H9 (cell line): ENCODE measurements around the gene RAG1. TPM values are rescaled to one million over a fixed set of nuclear protein-coding genes. Genes with fewer than 3 reads are reported as not detected.

ENCODE experiments used
- DNase-seq: peaks from one replicate; pipeline ENCODE4 v3.0.0-alpha.2; 2017
- H2AFZ ChIP-seq: one replicate; pipeline ENCODE4 v1.6.1; 2013; ENCODE audit warnings: mild to moderate bottlenecking, low read length, control low read depth, moderate library complexity
- H2AK5ac ChIP-seq: 2 replicates; pipeline ENCODE4 v1.6.1; 2013; ENCODE audit warnings: low read length, control low read depth, mixed read lengths; ENCODE audit not compliant: insufficient read length
- H2BK120ac ChIP-seq: one replicate; pipeline ENCODE4 v1.6.1; 2013; ENCODE audit warnings: low read depth, mild to moderate bottlenecking, low read length, control low read depth, inconsistent platforms; ENCODE audit not compliant: poor library complexity, severe bottlenecking
- H2BK12ac ChIP-seq: 2 replicates; pipeline ENCODE4 v1.6.1; 2013; ENCODE audit warnings: low read length, control low read depth, mixed read lengths, low read depth; ENCODE audit not compliant: insufficient read length
- H2BK15ac ChIP-seq: 2 replicates; pipeline ENCODE4 v1.6.1; 2013; ENCODE audit warnings: low read depth, low read length, control low read depth
- H2BK20ac ChIP-seq: one replicate; pipeline ENCODE4 v1.6.1; 2013; ENCODE audit warnings: low read depth, mild to moderate bottlenecking, low read length, control low read depth, inconsistent platforms; ENCODE audit not compliant: poor library complexity, severe bottlenecking
- H2BK5ac ChIP-seq: 2 replicates; pipeline ENCODE4 v1.6.1; 2013; ENCODE audit warnings: low read length, control low read depth, mixed read lengths; ENCODE audit not compliant: insufficient read length
- H3K14ac ChIP-seq: 2 replicates; pipeline ENCODE4 v1.6.1; 2013; ENCODE audit warnings: low read length, control low read depth; ENCODE audit not compliant: insufficient read depth
- H3K18ac ChIP-seq: 2 replicates; pipeline ENCODE4 v1.6.1; 2013; ENCODE audit warnings: low read depth, mild to moderate bottlenecking, mixed read lengths, low read length, control low read depth; ENCODE audit not compliant: insufficient read length
- H3K23ac ChIP-seq: 2 replicates; pipeline ENCODE4 v1.6.1; 2013; ENCODE audit warnings: low read length, control low read depth, mixed read lengths, low read depth; ENCODE audit not compliant: insufficient read length
- H3K23me2 ChIP-seq: 2 replicates; pipeline ENCODE4 v1.6.1; 2013; ENCODE audit warnings: low read depth, mild to moderate bottlenecking, mixed read lengths, low read length, control low read depth; ENCODE audit not compliant: insufficient read length, poor library complexity, severe bottlenecking
- H3K27ac ChIP-seq: 2 replicates; pipeline ENCODE4 v1.5.1; 2013; ENCODE audit warnings: low read length, control low read depth, mixed read lengths, low read depth; ENCODE audit not compliant: insufficient read length
- H3K27me3 ChIP-seq: 2 replicates; pipeline ENCODE4 v1.6.1; 2013; ENCODE audit warnings: low read length, control low read depth, inconsistent platforms; ENCODE audit not compliant: insufficient read depth
- H3K4ac ChIP-seq: 2 replicates; pipeline ENCODE4 v1.6.1; 2013; ENCODE audit warnings: low read depth, mild to moderate bottlenecking, control low read depth, inconsistent platforms, low read length, moderate library complexity
- H3K4me1 ChIP-seq: 2 replicates; pipeline ENCODE4 v1.6.1; 2013; ENCODE audit warnings: low read length, control low read depth, inconsistent platforms; ENCODE audit not compliant: insufficient read depth
- H3K4me2 ChIP-seq: 2 replicates; pipeline ENCODE4 v1.6.1; 2013; ENCODE audit warnings: low read length, control low read depth, mixed read lengths; ENCODE audit not compliant: insufficient read length, insufficient read depth
- H3K56ac ChIP-seq: 2 replicates; pipeline ENCODE4 v1.6.1; 2013; ENCODE audit warnings: low read depth, mild to moderate bottlenecking, mixed read lengths, low read length, control low read depth; ENCODE audit not compliant: insufficient read length
- H3K79me1 ChIP-seq: 2 replicates; pipeline ENCODE4 v1.6.1; 2013; ENCODE audit warnings: low read depth, mild to moderate bottlenecking, moderate library complexity, low read length, control low read depth, inconsistent platforms; ENCODE audit not compliant: insufficient read depth, poor library complexity, severe bottlenecking
- H3K79me2 ChIP-seq: 2 replicates; pipeline ENCODE4 v1.6.1; 2013; ENCODE audit warnings: low read length, control low read depth, inconsistent platforms; ENCODE audit not compliant: insufficient read depth
- H3K9ac ChIP-seq: 2 replicates; pipeline ENCODE4 v1.6.1; 2013; ENCODE audit warnings: low read length, control low read depth, mixed read lengths; ENCODE audit not compliant: insufficient read length; ENCODE audit errors: extremely low read depth
- H3K9me3 ChIP-seq: one replicate; pipeline ENCODE4 v1.6.1; 2013; ENCODE audit warnings: low read depth, low read length, inconsistent platforms; ENCODE audit not compliant: control insufficient read depth
- H3T11ph ChIP-seq: one replicate; pipeline ENCODE4 v1.6.1; 2013; ENCODE audit warnings: mild to moderate bottlenecking, low read length, control low read depth, inconsistent platforms
- H4K20me1 ChIP-seq: one replicate; pipeline ENCODE4 v1.6.1; 2013; ENCODE audit not compliant: control insufficient read depth, insufficient read length, insufficient read depth
- H4K5ac ChIP-seq: 2 replicates; pipeline ENCODE4 v1.6.1; 2013; ENCODE audit warnings: low read depth, mild to moderate bottlenecking, mixed read lengths, low read length, control low read depth; ENCODE audit not compliant: insufficient read length
- H4K8ac ChIP-seq: replicated peaks from 2 replicates; pipeline ENCODE4 v1.6.1; 2013; ENCODE audit warnings: low read length, control low read depth, mixed read lengths, low read depth; ENCODE audit not compliant: insufficient read length
- H4K91ac ChIP-seq: 2 replicates; pipeline ENCODE4 v1.6.1; 2013; ENCODE audit warnings: low read depth, mild to moderate bottlenecking, moderate library complexity, mixed read lengths, low read length, control low read depth; ENCODE audit not compliant: insufficient read length
- H3K27ac Mint-ChIP-seq, 3 experiments: 2 replicates in 2 of 3; 3 replicates in 1 of 3; pipeline ENCODE4 v1.8.0; 2020 to 2021; ENCODE audit warnings: mixed read lengths in 3 of 3, mild to moderate bottlenecking in 1 of 3, moderate library complexity in 1 of 3
- H3K27me3 Mint-ChIP-seq: 2 replicates; pipeline ENCODE4 v1.8.0; 2021; ENCODE audit warnings: low read depth, mild to moderate bottlenecking, moderate library complexity, mixed read lengths
- H3K36me3 Mint-ChIP-seq, 3 experiments: 2 replicates in 2 of 3; 3 replicates in 1 of 3; pipeline ENCODE4 v1.8.0; 2020 to 2021; ENCODE audit warnings: low read depth in 3 of 3, mixed read lengths in 3 of 3; ENCODE audit not compliant: insufficient read depth in 1 of 3
- H3K4me1 Mint-ChIP-seq, 2 experiments: 2 replicates each; pipeline ENCODE4 v1.8.0; 2020; ENCODE audit warnings: mixed read lengths in 2 of 2
- H3K4me3 Mint-ChIP-seq, 2 experiments: 2 replicates in 1 of 2; 3 replicates in 1 of 2; pipeline ENCODE4 v1.8.0; 2020 to 2021; ENCODE audit warnings: mild to moderate bottlenecking in 2 of 2, mixed read lengths in 2 of 2, moderate library complexity in 1 of 2
- H3K9me3 Mint-ChIP-seq, 2 experiments: 2 replicates in 1 of 2; 3 replicates in 1 of 2; pipeline ENCODE4 v1.8.0; 2020; ENCODE audit warnings: mild to moderate bottlenecking in 2 of 2, mixed read lengths in 2 of 2, moderate library complexity in 1 of 2
- total RNA-seq: library from RNA; stranded (reverse); gene quantifications from 2 replicates; pipeline ENCODE4 v1.2.1, GENCODE V29; 2021
- TF ChIP-seq, protein P1 (sequence below): fragments of 200-600 bp; sonication (generic); conservative IDR thresholded peaks from 3 replicates; pipeline ENCODE4 v1.8.0; 2021; ENCODE audit warnings: antibody characterized with exemption, mild to moderate bottlenecking

RAG1 gene
- total RNA-seq, 1 experiment from 2014 or later: 0.70 TPM

DNA sequence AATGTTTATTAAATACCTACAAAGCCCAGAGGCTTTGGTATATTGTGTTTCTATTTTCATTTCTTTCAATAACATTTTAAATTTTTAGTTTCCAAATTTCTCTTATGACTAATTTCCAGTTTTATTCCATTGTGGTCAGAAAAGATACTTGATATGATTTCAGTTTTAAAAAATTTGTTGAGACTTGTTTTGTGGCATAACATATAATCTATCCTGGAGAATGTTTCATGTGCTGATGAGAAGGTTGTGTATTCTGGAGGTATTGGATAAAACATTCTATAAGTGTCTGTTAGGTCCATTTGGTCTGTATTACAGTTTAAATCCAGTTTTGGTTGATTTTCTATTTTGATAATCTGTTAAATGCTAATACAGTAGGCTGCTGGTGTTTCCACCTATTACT lies 9.8 kb upstream of the RAG1 start:
- Histone ChIP-seq H2AFZ (no peak overlapping the region), H3K4me2 (no peak overlapping the region), H3K23ac (no peak overlapping the region), H2AK5ac (no peak overlapping the region), H3K56ac (no peak overlapping the region), H2BK120ac (no peak overlapping the region), H2BK12ac (no peak overlapping the region), H4K20me1 (no peaks in the 10 kb centered on the region), H2BK5ac (no peak overlapping the region), H3K14ac (no peak overlapping the region), H3K4ac (no peak overlapping the region), H3K23me2 (no peaks in the 10 kb centered on the region), H2BK15ac (no peak overlapping the region), H3K27ac (no peak overlapping the region), H4K5ac (no peak overlapping the region), H4K91ac (no peak overlapping the region), H3T11ph (no peak overlapping the region), H3K4me1 (no peaks in the 10 kb centered on the region), H4K8ac (no peak overlapping the region), H3K18ac (no peak overlapping the region), H3K9ac (no peak overlapping the region), H2BK20ac (no peak overlapping the region), H3K27me3 (no peaks in the 10 kb centered on the region), H3K9me3 (no peaks in the 10 kb centered on the region), H3K79me2 (no peaks in the 10 kb centered on the region), H3K79me1 (no peaks in the 10 kb centered on the region)
- DNase-seq: no peak
- peaks cover 11% of the 10 kb centered on the region in 2 experiments; a peak in 4 of 5 replicates for H3K9me3 Mint-ChIP-seq
- peaks cover 0 to 23% (median 0%) of the 10 kb centered on the region in 3 experiments; a peak in 2 of 7 replicates for H3K36me3 Mint-ChIP-seq
- TF ChIP-seq, protein P1, sequence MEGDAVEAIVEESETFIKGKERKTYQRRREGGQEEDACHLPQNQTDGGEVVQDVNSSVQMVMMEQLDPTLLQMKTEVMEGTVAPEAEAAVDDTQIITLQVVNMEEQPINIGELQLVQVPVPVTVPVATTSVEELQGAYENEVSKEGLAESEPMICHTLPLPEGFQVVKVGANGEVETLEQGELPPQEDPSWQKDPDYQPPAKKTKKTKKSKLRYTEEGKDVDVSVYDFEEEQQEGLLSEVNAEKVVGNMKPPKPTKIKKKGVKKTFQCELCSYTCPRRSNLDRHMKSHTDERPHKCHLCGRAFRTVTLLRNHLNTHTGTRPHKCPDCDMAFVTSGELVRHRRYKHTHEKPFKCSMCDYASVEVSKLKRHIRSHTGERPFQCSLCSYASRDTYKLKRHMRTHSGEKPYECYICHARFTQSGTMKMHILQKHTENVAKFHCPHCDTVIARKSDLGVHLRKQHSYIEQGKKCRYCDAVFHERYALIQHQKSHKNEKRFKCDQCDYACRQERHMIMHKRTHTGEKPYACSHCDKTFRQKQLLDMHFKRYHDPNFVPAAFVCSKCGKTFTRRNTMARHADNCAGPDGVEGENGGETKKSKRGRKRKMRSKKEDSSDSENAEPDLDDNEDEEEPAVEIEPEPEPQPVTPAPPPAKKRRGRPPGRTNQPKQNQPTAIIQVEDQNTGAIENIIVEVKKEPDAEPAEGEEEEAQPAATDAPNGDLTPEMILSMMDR: no peak
- H3K4me1 Mint-ChIP-seq: peaks cover 0 to 5% of the 10 kb centered on the region in 2 experiments; a peak in 1 of 4 replicates
- no peak overlapping the region for H3K27ac Mint-ChIP-seq
- no peak overlapping the region for H3K4me3 Mint-ChIP-seq
- H3K27me3 Mint-ChIP-seq: no peaks in the 10 kb centered on the region; the same call in none of the 2 replicates
